Loucy (cell line): Measurements from ENCODE around the gene AMACR.

Experiments used
- H2AFZ ChIP-seq: fragments of 200-600 bp; sonication (generic); 2 replicates; pipeline ENCODE4 v1.6.0; 2016; ENCODE audit warnings: antibody characterized with exemption, mild to moderate bottlenecking, low read length, moderate library complexity
- H3F3A ChIP-seq: fragments of 200-600 bp; 2 replicates; pipeline ENCODE4 v1.6.0; 2016; ENCODE audit warnings: antibody characterized with exemption, low read depth, mild to moderate bottlenecking
- H3K27me3 ChIP-seq: fragments of 200-600 bp; sonication (generic); 2 replicates; pipeline ENCODE4 v1.6.1; 2014; ENCODE audit warnings: low read length, mild to moderate bottlenecking; ENCODE audit not compliant: insufficient read depth, poor library complexity, severe bottlenecking
- H3K36me3 ChIP-seq: fragments of 200-600 bp; sonication (generic); 2 replicates; pipeline ENCODE4 v1.6.1; 2016; ENCODE audit warnings: low read length; ENCODE audit not compliant: insufficient read depth
- H3K4me1 ChIP-seq: fragments of 200-600 bp; sonication (generic); 2 replicates; pipeline ENCODE4 v1.5.1; 2014; ENCODE audit warnings: low read length, mild to moderate bottlenecking; ENCODE audit not compliant: insufficient read depth, poor library complexity, severe bottlenecking
- H3K4me2 ChIP-seq: fragments of 200-600 bp; sonication (generic); 2 replicates; pipeline ENCODE4 v1.6.0; 2014; ENCODE audit warnings: antibody characterized with exemption, low read length, low read depth, mild to moderate bottlenecking; ENCODE audit not compliant: poor library complexity, severe bottlenecking
- H3K4me3 ChIP-seq: fragments of 200-600 bp; sonication (generic); 2 replicates; pipeline ENCODE4 v1.5.1; 2014; ENCODE audit warnings: low read length, mild to moderate bottlenecking, mixed read lengths; ENCODE audit not compliant: poor library complexity, severe bottlenecking
- H3K79me2 ChIP-seq: fragments of 200-600 bp; sonication (generic); 2 replicates; pipeline ENCODE4 v1.6.1; 2014; ENCODE audit warnings: low read length; ENCODE audit not compliant: insufficient read depth
- H3K9ac ChIP-seq: fragments of 200-600 bp; sonication (generic); 2 replicates; pipeline ENCODE4 v1.6.0; 2014; ENCODE audit warnings: mild to moderate bottlenecking, low read depth, low read length, moderate library complexity; ENCODE audit not compliant: poor library complexity, severe bottlenecking
- H3K9me2 ChIP-seq: fragments of 200-600 bp; sonication (generic); replicated peaks from 2 replicates; pipeline ENCODE4 v1.6.1; 2016; ENCODE audit warnings: low read depth, low read length, mixed read lengths
- H3K9me3 ChIP-seq: fragments of 200-600 bp; sonication (generic); 2 replicates; pipeline ENCODE4 v1.6.1; 2014; ENCODE audit warnings: mild to moderate bottlenecking, antibody characterized with exemption, low read length, low read depth; ENCODE audit not compliant: insufficient read depth
- H4K20me1 ChIP-seq: fragments of 200-600 bp; sonication (generic); 2 replicates; pipeline ENCODE4 v1.6.0; 2014; ENCODE audit warnings: antibody characterized with exemption, low read length, mild to moderate bottlenecking; ENCODE audit not compliant: insufficient read depth, poor library complexity, severe bottlenecking
- CTCF ChIP-seq: fragments of 200-600 bp; sonication (generic); conservative IDR thresholded peaks from 2 replicates; pipeline ENCODE4 v1.5.1; 2014; ENCODE audit warnings: mild to moderate bottlenecking, antibody characterized with exemption, low read length
- EZH2phosphoT487 ChIP-seq: fragments of 200-600 bp; IDR thresholded peaks from 2 replicates; pipeline ENCODE4 v1.6.1; 2018; ENCODE audit warnings: antibody characterized with exemption, mild to moderate bottlenecking, moderate library complexity, borderline replicate concordance

AMACR gene

GRCh38 chr5:34043099-34043876 is 35.4 kb upstream of the AMACR start, which contains the start of gene C1QTNF3:
TSS of gene C1QTNF3 (minus strand) at chr5:34043213. CDS start at chr5:34043125, 88 bp downstream.
- Histone ChIP-seq H3K4me2 (no peak within 1 kb of the TSS), H3K36me3 (no peaks in the 10 kb centered on the region), H3K4me3 (no peak within 1 kb of the TSS), H3F3A (no peaks in the 10 kb centered on the region), H3K9ac (no peak within 1 kb of the TSS), H4K20me1 (no peaks in the 10 kb centered on the region), H3K79me2 (no peaks in the 10 kb centered on the region), H3K9me3 (no peaks in the 10 kb centered on the region), H3K27me3 (no peaks in the 10 kb centered on the region), H2AFZ (no peak within 1 kb of the TSS), H3K9me2 (no peaks in the 10 kb centered on the region), H3K4me1 (no peaks in the 10 kb centered on the region)
- no peak for TF ChIP-seq CTCF
- TF ChIP-seq EZH2phosphoT487, result no peak

GRCh38 chr5:34042321-34042720 is 34.5 kb upstream of the AMACR start:
- Histone ChIP-seq H3K9me3 (no peaks in the 10 kb centered on the region), H3K9me2 (no peaks in the 10 kb centered on the region), H3K9ac (no peak overlapping the region), H3F3A (no peaks in the 10 kb centered on the region), H3K79me2 (no peaks in the 10 kb centered on the region), H3K27me3 (no peaks in the 10 kb centered on the region), H4K20me1 (no peaks in the 10 kb centered on the region), H3K4me2 (no peak overlapping the region), H3K4me3 (no peak overlapping the region), H2AFZ (no peak overlapping the region), H3K36me3 (no peaks in the 10 kb centered on the region), H3K4me1 (no peaks in the 10 kb centered on the region)
- TF ChIP-seq CTCF, result no peak
- no peak for TF ChIP-seq EZH2phosphoT487

GRCh38 chr5:34041247-34041972 is 33.6 kb upstream of the AMACR start:
- no peak for TF ChIP-seq EZH2phosphoT487
- no peak for TF ChIP-seq CTCF

More at GRCh38 chr5:34041247-34041972, 33.6 kb upstream of the AMACR start:
- H3K79me2 ChIP-seq, result no peaks in the 10 kb centered on the region
- H3K9me2 ChIP-seq, result no peaks in the 10 kb centered on the region
- no peaks in the 10 kb centered on the region for H3K36me3 ChIP-seq
- H3K4me3 ChIP-seq, result no peak overlapping the region
- no peak overlapping the region for H2AFZ ChIP-seq
- no peaks in the 10 kb centered on the region for H3K4me1 ChIP-seq
- no peak overlapping the region for H3K9ac ChIP-seq
- H3F3A ChIP-seq, result no peaks in the 10 kb centered on the region
- H4K20me1 ChIP-seq, result no peaks in the 10 kb centered on the region
- no peaks in the 10 kb centered on the region for H3K9me3 ChIP-seq
- H3K27me3 ChIP-seq, result no peaks in the 10 kb centered on the region
- no peak overlapping the region for H3K4me2 ChIP-seq
